GM21423 (cell line): Measurements from ENCODE around the gene MRPL43.

Experiments
- ATAC-seq: cut with Tn5 transposase; IDR thresholded peaks from one replicate; pipeline ENCODE4 v1.9.1; 2021; ENCODE audit warnings: mild to moderate bottlenecking, moderate library complexity; ENCODE audit not compliant: unreplicated experiment

MRPL43 gene

DNA sequence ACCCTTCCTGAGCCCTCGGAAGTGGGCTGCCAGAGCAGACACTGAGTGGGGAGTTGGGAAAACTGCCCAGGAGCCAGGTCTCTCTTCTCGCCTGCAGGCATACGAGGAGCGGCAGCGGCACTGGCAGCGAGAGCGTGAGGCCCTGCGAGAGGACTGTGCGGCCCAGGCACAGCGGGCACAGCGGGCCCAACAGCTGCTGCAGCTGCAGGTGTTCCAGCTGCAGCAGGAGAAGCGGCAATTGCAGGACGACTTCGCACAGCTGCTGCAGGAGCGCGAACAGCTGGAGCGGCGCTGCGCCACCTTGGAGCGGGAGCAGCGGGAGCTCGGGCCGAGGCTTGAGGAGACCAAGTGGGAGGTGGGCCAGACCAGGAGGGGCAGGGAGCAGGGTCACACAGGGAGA is 18.1 kb upstream of the MRPL43 start:
- no peak for ATAC-seq

DNA sequence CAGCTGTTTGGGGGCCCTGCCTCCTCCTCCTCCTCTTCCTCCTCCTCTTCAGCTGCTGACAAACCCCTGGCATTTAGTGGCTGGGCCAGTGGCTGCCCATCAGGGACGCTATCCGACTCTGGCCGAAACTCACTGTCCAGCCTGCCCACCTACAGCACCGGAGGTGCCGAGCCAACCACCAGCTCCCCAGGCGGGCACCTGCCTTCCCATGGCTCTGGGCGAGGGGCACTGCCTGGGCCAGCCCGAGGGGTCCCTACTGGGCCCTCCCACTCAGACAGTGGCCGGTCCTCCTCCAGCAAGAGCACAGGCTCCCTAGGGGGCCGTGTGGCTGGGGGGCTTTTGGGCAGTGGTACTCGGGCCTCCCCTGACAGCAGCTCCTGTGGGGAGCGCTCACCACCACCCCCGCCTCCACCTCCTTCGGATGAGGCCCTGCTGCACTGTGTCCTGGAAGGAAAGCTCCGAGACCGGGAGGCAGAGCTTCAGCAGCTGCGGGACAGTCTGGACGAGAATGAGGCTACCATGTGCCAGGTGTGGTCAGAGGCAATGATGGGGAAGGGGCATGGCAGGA is 16.4 kb upstream of the MRPL43 start:
- ATAC-seq, result no peak

DNA sequence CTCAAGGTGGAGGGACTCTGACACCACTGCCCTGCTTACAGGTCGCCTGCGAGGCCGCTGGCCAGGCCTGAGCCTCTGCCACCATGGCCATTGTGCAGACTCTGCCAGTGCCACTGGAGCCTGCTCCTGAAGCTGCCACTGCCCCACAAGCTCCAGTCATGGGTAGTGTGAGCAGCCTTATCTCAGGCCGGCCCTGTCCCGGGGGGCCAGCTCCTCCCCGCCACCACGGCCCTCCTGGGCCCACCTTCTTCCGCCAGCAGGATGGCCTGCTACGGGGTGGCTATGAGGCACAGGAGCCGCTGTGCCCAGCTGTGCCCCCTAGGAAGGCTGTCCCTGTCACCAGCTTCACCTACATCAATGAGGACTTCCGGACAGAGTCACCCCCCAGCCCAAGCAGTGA is 15.2 kb upstream of the MRPL43 start:
- ATAC-seq, result no peak

- no peak for ATAC-seq
Observed at GRCh38 chr10:101001659-101002035, 14.3 kb upstream of the MRPL43 start.

DNA sequence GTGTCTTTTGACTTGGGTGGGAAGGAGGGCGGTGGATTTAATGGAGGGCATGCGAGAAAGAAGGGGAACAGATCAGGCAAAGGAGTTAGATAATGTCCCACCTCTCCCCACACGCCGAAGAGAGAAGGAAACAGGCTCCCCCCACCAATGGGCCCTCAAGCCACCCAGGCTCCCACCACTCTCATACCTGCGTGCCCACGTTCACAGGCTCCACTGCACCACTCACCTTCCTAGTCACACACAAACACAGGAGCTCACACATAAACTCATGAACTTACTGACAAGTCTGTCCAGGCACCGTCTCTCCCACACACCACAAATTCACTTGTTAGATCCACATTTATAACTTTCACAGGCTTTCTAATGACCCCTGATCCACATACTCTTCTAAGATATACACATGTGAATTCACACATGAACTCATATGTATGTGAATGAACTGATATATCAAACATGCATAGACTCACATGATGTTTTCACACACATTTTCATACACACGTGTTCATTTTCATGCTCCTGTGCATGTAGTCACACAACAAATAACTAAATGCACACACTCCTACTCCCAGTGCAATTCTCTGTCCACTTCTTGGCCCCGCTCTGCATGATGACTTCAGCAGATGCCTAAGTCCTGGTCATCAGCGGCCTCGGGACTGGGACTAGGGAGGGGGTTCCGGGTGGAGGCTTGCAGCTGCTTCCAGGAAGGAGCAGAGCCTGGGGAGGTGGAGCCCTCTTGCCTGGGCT is 13.8 kb upstream of the MRPL43 start:
- no peak for ATAC-seq

- ATAC-seq, result no peak
Observed at GRCh38 chr10:101000127-101000914, 13.0 kb upstream of the MRPL43 start.

- no peak for ATAC-seq
Observed at GRCh38 chr10:100999742-101000126, 12.4 kb upstream of the MRPL43 start, which contains the start of gene LZTS2. TSS of gene LZTS2 (plus strand) at chr10:100999808. CDS start at chr10:101002539, 2,731 bp downstream.

GRCh38 chr10:100998991-100999741 is 11.9 kb upstream of the MRPL43 start:
- peak; percentile 42 for ATAC-seq

DNA sequence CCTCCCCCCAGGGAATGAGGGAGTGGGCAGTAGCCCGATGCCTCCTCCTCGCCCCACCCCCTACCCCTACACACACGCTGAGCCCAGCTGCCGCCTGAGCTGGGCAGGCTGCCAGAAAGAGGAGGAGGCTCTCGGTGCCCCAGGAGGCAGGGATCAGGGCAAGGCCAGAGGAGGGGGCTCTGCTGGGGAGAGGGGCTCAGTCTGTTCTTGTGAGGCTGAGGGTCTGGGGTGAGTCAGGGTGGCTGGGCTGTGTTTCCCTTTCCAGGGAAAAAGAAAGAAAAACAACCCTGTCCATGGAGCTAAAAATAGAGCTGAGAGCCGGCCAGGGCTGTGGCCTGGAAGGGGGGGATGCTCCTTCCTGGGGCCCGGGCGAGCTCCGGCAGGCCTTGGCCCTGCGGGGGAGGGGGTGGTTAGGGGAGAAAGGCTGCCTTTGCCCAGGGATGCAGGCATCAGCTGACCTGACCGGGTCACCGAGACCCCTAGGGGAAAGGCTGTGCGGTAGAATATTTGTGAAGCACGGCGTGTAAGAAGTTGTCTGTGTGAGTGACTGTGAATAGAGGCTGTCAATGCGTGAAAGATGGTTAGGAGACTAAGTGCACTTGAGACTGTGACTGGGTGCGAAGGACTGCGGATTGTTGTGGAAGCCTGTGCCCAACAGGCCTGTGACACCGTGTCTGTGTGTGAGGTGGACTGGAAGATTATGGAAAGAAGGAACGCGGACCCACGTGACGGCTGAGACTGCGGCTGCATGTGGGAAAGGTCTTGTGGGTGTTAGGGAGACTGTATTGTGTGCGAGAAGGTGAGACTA is 11.1 kb upstream of the MRPL43 start:
- ATAC-seq, result peak; percentile 18

GRCh38 chr10:100997360-100998182 is 10.3 kb upstream of the MRPL43 start:
- peak; percentile 29 for ATAC-seq

- no peak for ATAC-seq
Observed at GRCh38 chr10:100996678-100997359, 9.5 kb upstream of the MRPL43 start.

- ATAC-seq, result no peak
Observed at GRCh38 chr10:100995181-100995580, 7.9 kb upstream of the MRPL43 start.

DNA sequence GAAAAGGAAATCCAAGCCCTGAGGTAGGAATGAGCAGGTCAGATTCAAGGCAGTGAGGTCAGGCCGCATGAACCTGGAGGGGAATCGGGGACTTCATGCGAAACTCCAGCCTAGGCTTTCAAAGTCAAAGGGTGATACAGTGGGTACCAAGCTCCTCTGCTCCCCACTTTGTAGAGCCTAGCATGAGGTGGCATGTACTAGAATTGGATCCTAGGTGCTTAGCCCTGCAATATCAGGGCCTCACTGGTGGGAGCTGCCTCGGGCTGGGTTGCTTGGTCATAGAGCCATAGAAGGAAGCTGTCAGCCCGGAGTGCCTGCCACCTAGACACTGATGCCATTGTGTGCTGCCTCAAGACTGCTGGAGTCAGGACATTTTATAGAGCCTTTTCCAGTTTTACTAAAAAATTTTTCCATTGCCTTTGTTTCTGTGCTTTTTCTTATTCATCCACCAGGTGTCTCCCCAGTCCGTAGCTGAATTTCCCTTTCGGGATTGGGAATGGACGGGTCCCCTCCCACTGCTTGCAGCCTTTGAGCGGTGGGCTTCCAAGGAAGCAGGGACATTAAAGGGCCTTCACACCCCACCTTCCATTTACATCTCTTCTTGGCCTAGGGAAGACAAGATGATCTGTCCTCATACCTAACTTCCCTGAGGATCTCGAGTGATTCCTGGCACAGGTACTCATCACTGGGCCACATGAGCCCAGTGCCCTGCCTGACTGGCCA is 6.8 kb upstream of the MRPL43 start:
- ATAC-seq, result no peak

- no peak for ATAC-seq
Observed at GRCh38 chr10:100989088-100989487, 1.8 kb upstream of the MRPL43 start.

DNA sequence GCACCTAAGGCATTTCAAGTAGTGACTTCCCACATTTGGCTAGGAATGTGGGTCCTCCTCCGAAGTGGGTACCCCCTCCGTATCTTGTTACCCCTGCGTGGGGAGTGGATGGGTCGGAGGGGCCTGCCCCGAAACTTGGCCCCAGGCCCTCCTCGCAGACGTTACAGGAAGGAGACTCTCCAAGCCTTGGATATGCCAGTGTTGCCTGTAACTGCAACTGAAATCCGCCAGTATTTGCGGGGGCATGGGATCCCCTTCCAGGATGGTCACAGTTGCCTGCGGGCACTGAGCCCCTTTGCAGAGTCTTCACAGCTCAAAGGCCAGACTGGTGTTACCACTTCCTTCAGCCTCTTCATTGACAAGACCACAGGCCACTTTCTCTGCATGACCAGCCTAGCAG is 869 bp upstream of the MRPL43 start:
- ATAC-seq, result no peak

GRCh38 chr10:100987685-100988049 is 370 bp upstream of the MRPL43 start:
- ATAC-seq, result no peak

DNA sequence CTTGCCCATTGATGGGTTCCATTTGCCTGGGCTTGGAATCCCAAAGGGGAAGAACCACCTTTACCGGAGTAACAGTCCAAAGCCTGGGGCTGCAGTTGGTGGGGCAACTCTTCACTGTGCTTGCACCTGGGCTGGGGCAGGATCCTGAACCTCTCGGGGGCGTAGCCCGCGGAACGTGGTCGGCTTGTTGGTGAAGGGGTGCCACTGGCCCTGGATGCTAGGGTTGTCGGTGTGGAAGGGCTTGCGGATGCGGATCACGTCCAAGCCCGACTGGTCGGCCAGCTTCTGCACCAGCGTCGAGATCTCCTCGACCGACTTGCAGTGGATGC is 710 bp downstream of the MRPL43 start:
- no peak for ATAC-seq

- ATAC-seq, result no peak
Observed at GRCh38 chr10:100985336-100985735, 2.0 kb downstream of the MRPL43 start.
